Stimulated activated CD4-positive, alpha-beta T cell treated with anti-CD3 and anti-CD28 coated beads, Interleukin-2, amount 100 ng/mL, for 24 hours (primary cell): ENCODE measurements around the gene LACC1.
A peak's percentile ranks its signal among the peaks of the same experiment; 100 is the strongest.

ENCODE experiments used
- DNase-seq, 2 donors: peaks; one replicate each; pipeline ENCODE4 v3.0.0-alpha.2; 2020

LACC1 gene

GRCh38 chr13:43894438-43894837, 14.7 kb downstream of the LACC1 start:
- no peak for DNase-seq

GRCh38 chr13:43895940-43896339, 16.2 kb downstream of the LACC1 start:
- no peak for DNase-seq

- peak in 1 of 2 donors; percentile 23 for DNase-seq
Measured at GRCh38 chr13:43905435-43906031, 25.8 kb downstream of the LACC1 start.

GRCh38 chr13:43908156-43909126, 28.7 kb downstream of the LACC1 start:
- no peak for DNase-seq

GRCh38 chr13:43910856-43911255, 31.2 kb downstream of the LACC1 start:
- no peak for DNase-seq

- DNase-seq: no peak
Measured at GRCh38 chr13:43911278-43911677, 31.6 kb downstream of the LACC1 start.

GRCh38 chr13:43911871-43912270, 32.2 kb downstream of the LACC1 start:
- DNase-seq: no peak

- DNase-seq: no peak
Measured at GRCh38 chr13:43915451-43915850, 35.7 kb downstream of the LACC1 start.

GRCh38 chr13:43916828-43917227, 37.1 kb downstream of the LACC1 start:
- no peak for DNase-seq

GRCh38 chr13:43918636-43919035, 38.9 kb downstream of the LACC1 start:
- DNase-seq: no peak

- no peak for DNase-seq
Measured at GRCh38 chr13:43920965-43921674, 41.4 kb downstream of the LACC1 start.

GRCh38 chr13:43924549-43925245, 45.0 kb downstream of the LACC1 start:
- no peak for DNase-seq

- no peak for DNase-seq
Measured at GRCh38 chr13:43929947-43930346, 50.2 kb downstream of the LACC1 start.

GRCh38 chr13:43933378-43933777, 53.7 kb downstream of the LACC1 start:
- DNase-seq: no peak

GRCh38 chr13:43934273-43934672, 54.6 kb downstream of the LACC1 start:
- no peak for DNase-seq

- no peak for DNase-seq
Measured at GRCh38 chr13:43935878-43936277, 56.2 kb downstream of the LACC1 start.

GRCh38 chr13:43936647-43937046, 56.9 kb downstream of the LACC1 start:
- DNase-seq: no peak

- no peak for DNase-seq
Measured at GRCh38 chr13:43937839-43938238, 58.1 kb downstream of the LACC1 start.

GRCh38 chr13:43938449-43938848, 58.7 kb downstream of the LACC1 start:
- DNase-seq: no peak

- DNase-seq: no peak
Measured at GRCh38 chr13:43939086-43939485, 59.4 kb downstream of the LACC1 start.

GRCh38 chr13:43942286-43942685, 62.6 kb downstream of the LACC1 start:
- DNase-seq: no peak
